ENCODE data around the gene ZC3H8.
A peak's percentile ranks its signal among the peaks of the same experiment; 100 is the strongest.

Gene ZC3H8

GRCh38 chr2:112189001-112189556 is 65.8 kb downstream of the ZC3H8 start:
- DNase-seq = no peak

- DNase-seq = peak; percentile 87
These were observed 66.8 kb downstream of the ZC3H8 start for GRCh38 chr2:112187805-112188596.

GRCh38 chr2:112187046-112187715 is 67.7 kb downstream of the ZC3H8 start:
- DNase-seq = peak; percentile 22

- no peak for DNase-seq
These were observed 69.7 kb downstream of the ZC3H8 start for GRCh38 chr2:112185131-112185530.

GRCh38 chr2:112184121-112184520 is 70.7 kb downstream of the ZC3H8 start:
- DNase-seq = no peak

GRCh38 chr2:112183327-112184025 is 71.4 kb downstream of the ZC3H8 start:
- DNase-seq = no peak

GRCh38 chr2:112182581-112183034 is 72.2 kb downstream of the ZC3H8 start:
- peak; percentile 34 for DNase-seq

GRCh38 chr2:112181571-112182290 is 73.1 kb downstream of the ZC3H8 start:
- DNase-seq = peak; percentile 57

- no peak for DNase-seq
These were observed 78.8 kb downstream of the ZC3H8 start for GRCh38 chr2:112175958-112176573.

- no peak for DNase-seq
These were observed 79.5 kb downstream of the ZC3H8 start for GRCh38 chr2:112175333-112175732.

GRCh38 chr2:112174383-112174782 is 80.5 kb downstream of the ZC3H8 start:
- no peak for DNase-seq

GRCh38 chr2:112173646-112174319 is 81.1 kb downstream of the ZC3H8 start:
- no peak for DNase-seq

GRCh38 chr2:112170495-112170894 is 84.3 kb downstream of the ZC3H8 start:
- DNase-seq = no peak

- DNase-seq = no peak
These were observed 86.3 kb downstream of the ZC3H8 start for GRCh38 chr2:112168422-112169124.

GRCh38 chr2:112166806-112167499 is 87.9 kb downstream of the ZC3H8 start:
- no peak for DNase-seq

GRCh38 chr2:112165296-112165695 is 89.5 kb downstream of the ZC3H8 start:
- no peak for DNase-seq

GRCh38 chr2:112164876-112165275 is 90.0 kb downstream of the ZC3H8 start:
- DNase-seq = no peak

GRCh38 chr2:112163541-112163981 is 91.3 kb downstream of the ZC3H8 start:
- no peak for DNase-seq

GRCh38 chr2:112162956-112163355 is 91.9 kb downstream of the ZC3H8 start:
- DNase-seq = no peak

GRCh38 chr2:112162341-112162740 is 92.5 kb downstream of the ZC3H8 start:
- DNase-seq = no peak

All from activated CD4-positive, alpha-beta T cell treated with anti-CD3 and anti-CD28 coated beads, Interleukin-10, Interleukin-2, amounts not matched to agents 100 ng/mL and 50 ng/mL, durations not matched to agents 16 hours and 8 hours (primary cell).